Brain microvascular endothelial cell (primary cell): ENCODE results near the gene RAB4B.

Experiments used
- DNase-seq: peaks from one replicate; pipeline ENCODE4 v3.0.0-alpha.2; 2020
- H3K27ac ChIP-seq: fragments of 250-450 bp; sonication (Bioruptor Pico); 2 replicates; pipeline ENCODE4 v1.5.1; 2020; ENCODE audit warnings: mild to moderate bottlenecking, moderate library complexity
- H3K27me3 ChIP-seq: fragments of 250-450 bp; sonication (Bioruptor Pico); replicated peaks from 2 replicates; pipeline ENCODE4 v1.5.1; 2020; ENCODE audit warnings: mild to moderate bottlenecking
- H3K36me3 ChIP-seq: fragments of 250-450 bp; sonication (Bioruptor Pico); replicated peaks from 2 replicates; pipeline ENCODE4 v1.5.1; 2020; ENCODE audit warnings: mild to moderate bottlenecking
- H3K4me3 ChIP-seq: 2 replicates; pipeline ENCODE4 v1.5.1; 2011; ENCODE audit warnings: low read depth, mild to moderate bottlenecking, control low read depth, low read length, moderate library complexity
- in situ Hi-C: cut with HindIII; loops from 2 replicates; pipeline ENCODE4 v1.10.0; 2017; ENCODE audit warnings: low sequenced_read_pairs, low pct_ligation_motif_present
- TF ChIP-seq, protein P1 (sequence below): IDR thresholded peaks from 2 replicates; pipeline ENCODE4 v1.5.1; 2011; ENCODE audit warnings: low read depth, mild to moderate bottlenecking, moderate library complexity, low read length, control low read depth, inconsistent platforms; ENCODE audit errors: missing control alignments

Gene RAB4B

GRCh38 chr19:40742477-40742876 lies 35.6 kb upstream of the RAB4B start:
- in situ Hi-C loops: no loop called here
- no peaks in the 10 kb centered on the region for H3K27me3 ChIP-seq
- peaks cover 14% of the 10 kb centered on the region for H3K36me3 ChIP-seq

GRCh38 chr19:40742886-40743285 lies 35.2 kb upstream of the RAB4B start:
- TF ChIP-seq, protein P1, sequence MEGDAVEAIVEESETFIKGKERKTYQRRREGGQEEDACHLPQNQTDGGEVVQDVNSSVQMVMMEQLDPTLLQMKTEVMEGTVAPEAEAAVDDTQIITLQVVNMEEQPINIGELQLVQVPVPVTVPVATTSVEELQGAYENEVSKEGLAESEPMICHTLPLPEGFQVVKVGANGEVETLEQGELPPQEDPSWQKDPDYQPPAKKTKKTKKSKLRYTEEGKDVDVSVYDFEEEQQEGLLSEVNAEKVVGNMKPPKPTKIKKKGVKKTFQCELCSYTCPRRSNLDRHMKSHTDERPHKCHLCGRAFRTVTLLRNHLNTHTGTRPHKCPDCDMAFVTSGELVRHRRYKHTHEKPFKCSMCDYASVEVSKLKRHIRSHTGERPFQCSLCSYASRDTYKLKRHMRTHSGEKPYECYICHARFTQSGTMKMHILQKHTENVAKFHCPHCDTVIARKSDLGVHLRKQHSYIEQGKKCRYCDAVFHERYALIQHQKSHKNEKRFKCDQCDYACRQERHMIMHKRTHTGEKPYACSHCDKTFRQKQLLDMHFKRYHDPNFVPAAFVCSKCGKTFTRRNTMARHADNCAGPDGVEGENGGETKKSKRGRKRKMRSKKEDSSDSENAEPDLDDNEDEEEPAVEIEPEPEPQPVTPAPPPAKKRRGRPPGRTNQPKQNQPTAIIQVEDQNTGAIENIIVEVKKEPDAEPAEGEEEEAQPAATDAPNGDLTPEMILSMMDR: no peak
- in situ Hi-C loops: no loop called here
- Histone ChIP-seq H3K27me3 (no peaks in the 10 kb centered on the region), H3K4me3 (no peak overlapping the region), H3K27ac (no peak overlapping the region), H3K36me3 (peaks cover 12% of the 10 kb centered on the region)
- DNase-seq: no peak

More at GRCh38 chr19:40742477-40742876, 35.6 kb upstream of the RAB4B start:
- no peak overlapping the region for H3K27ac ChIP-seq
- H3K4me3 ChIP-seq: no peak overlapping the region
- no peak for DNase-seq
- TF ChIP-seq, protein P1: no peak

GRCh38 chr19:40743926-40744325 lies 34.1 kb upstream of the RAB4B start:
- no peak overlapping the region for H3K4me3 ChIP-seq
- in situ Hi-C loops: no loop called here
- no peak overlapping the region for H3K27ac ChIP-seq
- peaks cover 9% of the 10 kb centered on the region for H3K36me3 ChIP-seq
- no peaks in the 10 kb centered on the region for H3K27me3 ChIP-seq
- no peak for DNase-seq
- TF ChIP-seq, protein P1: no peak

- Histone ChIP-seq H3K4me3 (no peak overlapping the region), H3K27me3 (no peaks in the 10 kb centered on the region), H3K36me3 (peaks cover 4% of the 10 kb centered on the region), H3K27ac (no peak overlapping the region)
- TF ChIP-seq, protein P1: no peak
- DNase-seq: no peak
- in situ Hi-C loops: no loop called here
These were observed 33.3 kb upstream of the RAB4B start for GRCh38 chr19:40744554-40745401.

GRCh38 chr19:40745402-40745780 lies 32.7 kb upstream of the RAB4B start:
- in situ Hi-C loops: no loop called here
- Histone ChIP-seq H3K27ac (peak overlapping the region; percentile 43), H3K36me3 (no peaks in the 10 kb centered on the region), H3K27me3 (no peaks in the 10 kb centered on the region), H3K4me3 (no peak overlapping the region)
- DNase-seq: peak; percentile 39
- TF ChIP-seq, protein P1: no peak
